Vagina (tissue), 2 donors: Measurements from ENCODE around the gene TBC1D30.

Source experiments
- CTCF ChIP-seq, 3 experiments: fragments of 450-650 bp in 2 of 3; fragments of 200-600 bp in 1 of 3; sonication (generic) in 1 of 3; IDR thresholded peaks; one replicate each; pipeline ENCODE4 v1.5.1; 2017 to 2019; ENCODE audit warnings: antibody characterized with exemption in 3 of 3, mild to moderate bottlenecking in 2 of 3, moderate library complexity in 2 of 3
- POLR2AphosphoS5 ChIP-seq, 2 donors: sonication (generic); formaldehyde crosslinking; IDR thresholded peaks; one replicate each; pipeline ENCODE4 v1.9.0; 2017; ENCODE audit warnings: antibody characterized with exemption in 2 of 2, mild to moderate bottlenecking in 2 of 2, low read depth in 1 of 2; ENCODE audit not compliant: insufficient read depth in 1 of 2

DNA sequence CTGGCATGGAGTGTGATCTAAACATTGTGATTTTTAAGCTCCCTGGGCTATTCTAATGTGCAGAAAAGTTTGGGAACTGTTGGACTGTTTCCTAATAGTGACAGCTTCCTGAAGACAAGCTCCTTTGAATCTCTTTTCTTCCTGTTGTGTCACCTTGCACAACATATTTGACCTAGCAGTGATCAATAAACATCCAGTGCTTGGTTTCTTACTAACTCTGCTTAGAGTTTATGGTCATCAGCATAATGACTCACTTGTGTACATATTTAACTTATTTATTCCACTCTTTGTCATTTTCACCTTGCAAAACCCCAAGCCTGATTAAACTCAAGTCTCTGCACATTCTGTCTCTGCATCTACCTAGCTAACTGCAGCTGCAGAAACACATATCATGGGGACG is 27.3 kb upstream of the TBC1D30 start:
- TF ChIP-seq CTCF (IDR thresholded peaks at IDR 0.05) (no peak), POLR2AphosphoS5 (IDR thresholded peaks at IDR 0.05; ENCODE audit: insufficient read depth in 1 of 2, low read depth in 1 of 2) (no peak)
